NCI-H2171 treated with DMSO at 0.1 percent for 48 hours (cell line): ENCODE data around the gene XIRP2.
A peak's percentile ranks its signal among the peaks of the same experiment; 100 is the strongest.

Source experiments
- DNase-seq: peaks from one replicate; lab custom pipeline; 2025; lab: John Stamatoyannopoulos, UW

The XIRP2 gene

GRCh38 chr2:167292430-167293171 is 404.3 kb downstream of the XIRP2 start, which contains the start of gene B3GALT1:
B3GALT1 (plus strand) TSS chr2:167293001.
- peak; percentile 94 for DNase-seq

GRCh38 chr2:167293172-167293781 is 405.0 kb downstream of the XIRP2 start:
- peak; percentile 46 for DNase-seq

GRCh38 chr2:167293943-167294775 is 405.9 kb downstream of the XIRP2 start:
- peak; percentile 34 for DNase-seq

- DNase-seq, result no peak
These were observed 406.5 kb downstream of the XIRP2 start for GRCh38 chr2:167294776-167295140.

- no peak for DNase-seq
These were observed 409.0 kb downstream of the XIRP2 start for GRCh38 chr2:167297292-167297691.

GRCh38 chr2:167298017-167298416 is 409.7 kb downstream of the XIRP2 start:
- DNase-seq, result no peak
